NB4 (cell line): ENCODE results near the gene MATN3.
"Not testable (repeated sequence)": the region's sequence is repeated elsewhere in the genome, so short reads cannot be mapped to it uniquely, and the experiment has no call there.

ENCODE experiments used
- DNase-seq: peaks from one replicate; pipeline ENCODE4 v3.0.0; 2010; ENCODE audit warnings: low read depth
- H3K4me3 ChIP-seq: one replicate; pipeline ENCODE4 v1.5.1; 2011; ENCODE audit warnings: mild to moderate bottlenecking, low read depth, low read length, moderate library complexity
- MAX ChIP-seq: IDR thresholded peaks from 2 replicates; pipeline ENCODE4 v1.6.1; 2011; ENCODE audit warnings: low read depth, low read length
- MYC ChIP-seq: IDR thresholded peaks from 2 replicates; pipeline ENCODE4 v1.6.1; 2011; ENCODE audit warnings: low read depth, low read length
- POLR2A ChIP-seq: IDR thresholded peaks from 2 replicates; pipeline ENCODE4 v1.6.1; 2011; ENCODE audit warnings: mild to moderate bottlenecking; ENCODE audit not compliant: insufficient read length; ENCODE audit errors: extremely low read depth
- TF ChIP-seq, protein P1 (sequence below): IDR thresholded peaks from one replicate; pipeline ENCODE4 v1.5.1; 2012; ENCODE audit warnings: low read depth, low read length

MATN3 gene

GRCh38 chr2:20050104-20050645 lies 37.7 kb upstream of the MATN3 start:
- TF ChIP-seq POLR2A (no peak), MAX (no peak), MYC (no peak)
- TF ChIP-seq, protein P1, sequence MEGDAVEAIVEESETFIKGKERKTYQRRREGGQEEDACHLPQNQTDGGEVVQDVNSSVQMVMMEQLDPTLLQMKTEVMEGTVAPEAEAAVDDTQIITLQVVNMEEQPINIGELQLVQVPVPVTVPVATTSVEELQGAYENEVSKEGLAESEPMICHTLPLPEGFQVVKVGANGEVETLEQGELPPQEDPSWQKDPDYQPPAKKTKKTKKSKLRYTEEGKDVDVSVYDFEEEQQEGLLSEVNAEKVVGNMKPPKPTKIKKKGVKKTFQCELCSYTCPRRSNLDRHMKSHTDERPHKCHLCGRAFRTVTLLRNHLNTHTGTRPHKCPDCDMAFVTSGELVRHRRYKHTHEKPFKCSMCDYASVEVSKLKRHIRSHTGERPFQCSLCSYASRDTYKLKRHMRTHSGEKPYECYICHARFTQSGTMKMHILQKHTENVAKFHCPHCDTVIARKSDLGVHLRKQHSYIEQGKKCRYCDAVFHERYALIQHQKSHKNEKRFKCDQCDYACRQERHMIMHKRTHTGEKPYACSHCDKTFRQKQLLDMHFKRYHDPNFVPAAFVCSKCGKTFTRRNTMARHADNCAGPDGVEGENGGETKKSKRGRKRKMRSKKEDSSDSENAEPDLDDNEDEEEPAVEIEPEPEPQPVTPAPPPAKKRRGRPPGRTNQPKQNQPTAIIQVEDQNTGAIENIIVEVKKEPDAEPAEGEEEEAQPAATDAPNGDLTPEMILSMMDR = no peak
- DNase-seq = peak; percentile 82
- peak overlapping the region; percentile 95 for H3K4me3 ChIP-seq

DNA sequence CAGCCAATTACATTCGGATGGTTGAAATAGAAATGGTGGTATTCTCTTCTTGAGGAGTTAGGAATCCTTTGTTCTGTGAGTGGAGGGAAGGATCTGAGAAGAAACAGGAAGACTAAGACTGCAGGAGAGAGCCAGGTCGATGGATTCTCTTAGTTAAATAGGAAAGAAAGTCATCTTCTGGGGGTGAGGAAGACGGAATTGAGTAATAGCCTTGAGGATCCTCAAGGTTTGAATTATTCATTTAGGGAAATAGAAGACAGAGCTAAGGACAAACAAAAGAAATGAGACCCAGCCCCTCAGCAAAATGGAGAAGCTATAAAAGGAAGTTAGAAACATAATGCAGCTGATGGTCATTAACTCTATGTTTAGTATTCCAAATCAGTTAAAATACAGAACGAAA lies 37.2 kb upstream of the MATN3 start:
- peak; percentile 62 for DNase-seq
- peak overlapping the region; percentile 95 for H3K4me3 ChIP-seq
- no peak for TF ChIP-seq MYC
- no peak for TF ChIP-seq POLR2A
- TF ChIP-seq, protein P1 = no peak
- TF ChIP-seq MAX = no peak

- no peak for DNase-seq
- TF ChIP-seq MAX = no peak
- no peak for TF ChIP-seq MYC
- TF ChIP-seq, protein P1 = no peak
- TF ChIP-seq POLR2A = no peak
- H3K4me3 ChIP-seq = peak overlapping the region; percentile 95
Measured at GRCh38 chr2:20048488-20049448, 36.3 kb upstream of the MATN3 start.

GRCh38 chr2:20045712-20046292 lies 33.3 kb upstream of the MATN3 start:
- not testable (repeated sequence) for DNase-seq, H3K4me3 ChIP-seq

- TF ChIP-seq, protein P1 = no peak
- no peak for TF ChIP-seq MAX
- no peak for TF ChIP-seq MYC
- no peak for TF ChIP-seq POLR2A
- no peak for DNase-seq
- H3K4me3 ChIP-seq = no peak overlapping the region
Measured at GRCh38 chr2:20044778-20045177, 32.3 kb upstream of the MATN3 start.

DNA sequence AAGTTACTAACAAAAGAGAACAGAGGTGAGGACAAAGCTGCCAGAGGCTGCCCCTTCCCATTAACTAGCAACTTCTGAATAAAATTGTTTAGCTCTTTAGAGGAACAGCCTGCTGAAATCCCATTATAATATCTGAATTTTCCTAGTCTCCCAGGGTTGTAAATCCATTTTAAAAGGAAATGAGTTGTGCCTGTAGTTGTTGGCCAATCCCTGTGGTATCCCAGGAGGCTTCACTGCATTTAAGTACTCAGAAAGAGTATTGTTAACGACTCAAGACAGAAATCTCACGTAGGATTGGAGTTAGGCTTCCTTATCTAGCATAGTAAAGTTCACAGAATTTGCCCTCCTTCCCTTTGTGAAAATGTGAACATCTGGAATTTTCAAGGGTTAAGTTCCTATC lies 30.1 kb upstream of the MATN3 start:
- DNase-seq = no peak

More for the DNA sequence above, 30.1 kb upstream of the MATN3 start:
- no peak overlapping the region for H3K4me3 ChIP-seq
- no peak for TF ChIP-seq POLR2A
- no peak for TF ChIP-seq MYC
- TF ChIP-seq MAX = no peak
- TF ChIP-seq, protein P1 = no peak
